Forelimb muscle (tissue), 1 donor: Measurements from ENCODE around the gene KIF1A. TPM values are rescaled to one million over a fixed set of nuclear protein-coding genes. Genes with fewer than 3 reads are reported as not detected.
"Not testable (repeated sequence)": the region's sequence is repeated elsewhere in the genome, so short reads cannot be mapped to it uniquely, and the experiment has no call there.

Source experiments
- DNase-seq: peaks from one replicate; pipeline ENCODE4 v3.0.0-alpha.2; 2013; ENCODE audit warnings: low read depth
- polyA plus RNA-seq: library from polyadenylated mRNA; unstranded; fragments of 120-200 nt; gene quantifications from one replicate; pipeline ENCODE4 v1.2.1, GENCODE V29; 2013; ENCODE audit not compliant: insufficient read length

Gene KIF1A
- polyA plus RNA-seq, 1 donor, result 3.6 TPM

DNA sequence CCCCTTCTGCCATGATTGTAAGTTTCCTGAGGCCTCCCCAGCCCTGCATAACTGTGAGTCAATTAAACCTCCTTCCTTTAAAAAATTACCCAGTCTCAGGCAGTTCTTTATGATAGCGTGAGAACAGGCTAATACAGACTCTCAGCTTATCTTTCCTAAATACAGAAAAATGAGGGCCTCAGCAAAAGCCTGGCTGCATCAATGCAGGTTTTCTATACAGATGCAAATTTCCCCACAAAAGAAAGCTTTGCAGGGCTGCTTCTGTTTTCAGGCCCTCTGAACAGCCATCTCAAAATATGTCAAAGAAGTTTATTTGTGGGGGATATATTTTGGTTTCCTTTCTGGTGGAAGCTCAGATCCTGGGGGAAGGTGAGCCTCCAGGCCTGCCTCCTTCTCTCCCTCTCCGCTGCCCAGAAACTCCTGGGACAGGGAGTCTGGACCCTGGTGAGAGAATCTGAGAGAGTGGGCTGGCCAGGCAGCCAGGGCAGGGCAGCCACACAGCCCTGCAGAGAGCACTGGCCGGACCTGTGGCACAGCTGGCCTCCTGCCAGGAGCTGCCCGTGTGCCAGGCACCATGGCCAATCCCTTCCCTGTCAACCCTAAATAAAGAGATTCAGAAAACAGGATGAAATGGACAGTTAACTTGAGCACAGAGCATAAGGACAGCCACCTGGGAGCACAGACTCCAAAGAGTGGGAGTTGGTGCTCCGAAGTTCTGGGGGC lies 27.0 kb upstream of the KIF1A start:
- DNase-seq, result no peak

DNA sequence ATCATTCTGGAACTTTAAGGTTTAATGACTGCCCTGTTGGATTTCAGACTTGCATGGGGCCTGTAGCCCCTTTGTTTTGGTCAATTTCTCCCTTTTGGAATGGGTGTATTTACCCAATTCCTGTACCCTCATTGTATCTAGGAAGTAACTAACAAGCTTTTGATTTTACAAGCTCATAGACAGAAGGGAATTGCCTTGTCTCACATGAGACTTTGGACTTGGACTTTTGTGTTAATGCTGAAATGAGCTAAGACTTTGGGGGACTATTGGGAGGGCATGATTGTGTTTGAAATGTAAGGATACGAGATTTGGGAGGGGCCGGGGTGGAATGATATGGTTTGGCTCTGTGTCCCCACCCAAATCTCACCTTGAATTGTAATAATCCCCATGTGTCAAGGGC lies 26.3 kb upstream of the KIF1A start:
- not testable (repeated sequence) for DNase-seq

DNA sequence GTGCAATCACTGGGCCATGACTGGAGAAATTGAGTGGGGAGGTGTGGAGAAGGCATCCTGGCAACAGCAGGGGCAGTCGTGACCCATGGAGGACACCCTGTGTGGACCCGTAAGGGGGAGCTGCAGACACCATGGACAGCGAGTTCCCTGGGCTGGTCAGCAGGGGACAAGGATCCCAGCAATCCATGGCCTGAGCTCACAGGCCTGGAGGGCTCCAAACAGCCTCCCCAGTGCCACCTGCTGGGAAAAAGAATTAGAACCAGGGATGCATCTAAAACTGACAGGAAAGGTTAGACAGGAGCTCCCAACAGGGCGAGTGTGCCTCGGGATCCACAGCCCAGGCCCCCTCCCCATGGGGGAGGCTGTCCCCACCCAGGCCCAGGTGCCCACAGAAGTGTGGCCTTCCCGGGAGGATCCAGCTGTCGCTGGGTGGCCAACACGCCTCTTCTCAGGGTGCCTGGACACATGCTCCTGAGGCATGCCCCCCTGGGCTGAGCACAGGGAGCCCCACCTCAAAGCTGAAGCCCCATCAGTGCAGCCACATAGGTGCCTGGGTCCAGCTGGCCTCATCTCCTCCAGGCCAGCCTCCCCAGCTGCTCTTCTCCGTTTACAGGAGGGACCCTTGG lies 20.5 kb upstream of the KIF1A start:
- DNase-seq, result peak; percentile 40

DNA sequence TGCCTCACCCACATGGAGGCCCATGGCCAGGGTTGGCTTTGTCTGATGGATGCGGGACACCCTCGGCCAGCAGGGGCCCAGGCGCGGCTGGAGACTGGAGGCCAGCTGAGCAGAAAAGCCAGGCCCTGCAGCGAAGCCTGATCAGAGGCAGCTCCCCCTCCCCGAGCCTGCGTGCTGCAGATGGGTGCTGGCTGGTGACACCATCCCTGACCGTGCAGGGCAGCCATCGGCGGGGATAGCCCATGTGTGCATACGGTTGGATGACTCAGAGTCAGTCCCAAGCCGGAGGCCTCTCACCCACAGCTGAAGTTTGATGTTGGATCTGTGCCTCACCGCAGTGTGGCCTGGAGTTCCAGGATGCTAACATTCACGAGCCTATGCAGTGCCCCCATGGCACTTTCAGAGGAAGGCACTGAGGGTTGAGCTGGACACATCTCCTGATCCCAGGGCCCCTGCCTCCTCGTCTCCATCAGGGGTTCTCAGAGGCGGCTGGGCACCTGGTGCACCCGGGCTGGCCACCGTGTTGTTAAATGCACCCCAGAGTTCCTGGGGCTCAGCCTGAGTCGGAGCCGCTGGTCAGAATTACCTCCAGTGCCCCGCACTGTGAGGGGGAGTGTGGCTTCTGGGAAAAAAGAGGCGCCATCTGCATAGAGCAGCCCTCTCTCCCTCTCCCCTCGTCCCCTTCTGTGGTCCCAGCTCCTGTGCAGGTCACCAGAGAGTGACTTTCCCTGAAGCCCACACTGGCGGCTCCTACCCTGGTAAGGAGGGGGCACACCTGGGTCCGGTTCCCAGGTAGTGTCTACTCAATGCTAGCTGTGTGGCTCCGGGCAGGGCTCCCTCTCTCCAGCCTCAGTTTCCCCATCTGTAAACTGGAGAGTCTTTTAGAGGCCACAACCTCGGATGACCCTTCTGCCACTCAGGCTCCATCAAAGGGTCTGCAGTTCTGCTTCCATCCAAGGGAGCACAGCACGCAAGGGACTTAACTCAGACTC lies 19.4 kb upstream of the KIF1A start:
- no peak for DNase-seq

DNA sequence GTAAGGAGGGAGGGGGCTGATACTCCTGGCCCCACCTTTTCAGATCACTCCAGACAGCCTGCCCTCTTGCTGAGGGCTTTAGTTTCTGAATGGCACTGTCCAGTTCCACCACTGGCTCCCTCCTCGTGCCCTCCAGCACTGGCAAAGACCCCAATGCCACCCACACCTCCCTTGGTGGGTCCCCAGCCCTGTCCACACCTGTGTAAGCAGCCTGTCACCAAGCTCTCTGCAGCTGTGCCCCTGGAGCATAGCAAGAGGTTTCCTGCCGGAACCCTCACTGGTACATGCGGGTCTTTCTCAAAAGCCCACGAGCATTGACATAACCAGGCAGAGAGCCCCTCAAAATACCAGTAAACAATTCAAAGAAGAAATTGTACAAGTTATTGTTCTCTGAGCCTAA lies 17.6 kb upstream of the KIF1A start:
- no peak for DNase-seq

DNA sequence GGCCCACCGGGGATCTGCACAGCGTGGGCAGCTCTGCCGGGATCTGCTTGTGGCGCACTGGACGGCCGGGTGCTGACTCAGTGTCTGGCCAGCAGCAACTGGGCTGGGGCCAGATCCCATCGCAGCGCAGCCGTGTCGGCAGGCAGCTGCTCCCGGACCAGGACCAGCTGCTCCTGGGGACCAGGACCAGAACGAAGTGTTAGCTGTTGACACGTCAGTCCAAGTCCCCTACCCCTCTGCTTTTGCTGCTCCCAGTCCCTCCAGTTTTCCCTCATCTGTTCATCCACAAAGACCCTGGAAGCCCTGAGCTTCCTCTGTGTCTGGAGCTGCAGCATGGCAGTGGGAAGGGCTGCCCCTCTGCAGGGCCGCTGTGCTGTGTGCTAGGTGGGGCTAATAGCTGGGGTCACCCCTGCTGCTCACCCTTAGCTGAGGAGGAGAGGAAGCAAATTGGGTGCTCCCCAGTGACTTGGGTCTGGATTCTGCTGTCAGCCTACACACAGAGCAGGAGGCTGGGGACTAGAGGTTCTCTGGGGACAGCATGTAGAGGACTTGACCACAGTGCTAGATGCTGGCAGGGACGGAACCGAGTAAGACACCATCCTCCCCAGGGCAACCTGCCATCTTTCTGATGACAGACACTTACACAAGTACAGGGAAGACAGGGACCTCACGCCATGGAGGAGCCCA lies 16.9 kb upstream of the KIF1A start:
- DNase-seq, result no peak

DNA sequence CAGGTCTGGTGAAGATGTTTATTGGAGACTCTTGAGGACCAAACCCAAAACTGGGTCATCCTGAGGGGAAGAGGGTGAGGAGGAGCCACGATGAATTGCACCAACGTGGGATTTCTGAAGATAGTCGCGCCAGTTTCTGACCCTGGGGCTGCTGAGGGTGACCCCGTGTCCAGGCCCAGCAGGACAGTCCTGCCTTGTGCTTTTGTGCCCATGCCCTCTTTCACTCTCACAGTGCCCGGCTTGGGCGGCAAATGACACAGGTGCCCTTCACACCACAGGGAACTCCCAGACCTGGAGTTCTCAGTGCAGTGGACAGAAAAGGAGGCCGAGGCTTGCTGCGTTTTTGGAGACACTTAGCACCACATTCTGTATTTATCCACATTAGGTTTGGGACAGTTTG lies 15.5 kb upstream of the KIF1A start:
- DNase-seq, result no peak

DNA sequence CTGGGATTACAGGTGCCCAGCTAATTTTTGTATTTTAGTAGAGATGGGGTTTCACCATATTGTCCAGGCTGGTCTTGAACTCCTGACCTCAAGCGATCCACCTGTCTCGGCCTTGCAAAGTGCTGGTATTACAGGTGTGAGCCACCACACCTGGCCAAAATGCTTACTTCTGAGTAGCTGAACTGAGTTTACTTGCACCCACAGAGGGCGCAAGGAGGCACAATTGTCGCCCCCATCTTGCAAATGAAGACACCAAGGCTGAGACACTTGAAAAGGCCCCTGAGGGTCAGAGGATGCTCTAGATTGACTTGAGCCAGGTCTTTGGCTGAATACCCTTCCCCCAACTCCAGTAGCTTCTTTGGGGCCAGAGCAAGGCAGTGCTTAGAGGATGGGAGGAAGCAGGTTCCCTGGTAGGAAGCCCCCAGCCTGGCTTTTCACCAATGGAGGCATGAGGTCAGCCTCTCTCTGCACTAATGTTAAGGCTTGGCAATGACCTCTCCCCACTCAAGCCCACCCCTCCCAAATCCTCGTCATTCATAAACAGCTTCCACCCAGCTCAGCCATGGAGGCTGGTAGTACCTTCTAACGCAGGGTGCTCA lies 14.5 kb upstream of the KIF1A start:
- no peak for DNase-seq

DNA sequence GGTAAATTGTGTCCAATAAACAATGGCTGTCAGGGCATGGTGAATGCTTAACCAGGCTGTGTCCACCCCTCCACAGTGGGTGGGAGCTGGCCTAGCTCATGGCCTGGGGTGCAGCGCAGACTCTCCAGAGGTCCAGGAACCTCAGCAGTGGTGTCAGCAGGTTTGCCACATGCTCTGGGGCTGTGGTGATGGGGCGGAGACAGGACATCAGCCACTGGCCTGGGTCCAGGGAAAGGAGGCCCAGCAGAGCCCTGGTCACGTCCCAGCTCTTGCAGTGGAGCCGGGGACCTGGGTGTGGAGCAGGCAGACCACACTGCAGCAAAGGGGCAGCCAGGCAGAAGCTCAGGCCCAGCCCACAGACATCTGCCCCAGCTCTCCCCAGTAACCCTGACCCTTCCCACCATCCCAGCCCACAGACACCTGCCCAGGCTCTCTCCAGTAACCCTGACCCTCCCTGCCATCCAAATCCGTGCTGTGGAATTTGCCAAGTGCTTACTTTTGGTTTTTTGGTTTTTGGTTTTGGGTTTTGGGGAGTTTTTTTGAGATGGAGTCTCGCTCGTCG lies 13.8 kb upstream of the KIF1A start:
- no peak for DNase-seq

DNA sequence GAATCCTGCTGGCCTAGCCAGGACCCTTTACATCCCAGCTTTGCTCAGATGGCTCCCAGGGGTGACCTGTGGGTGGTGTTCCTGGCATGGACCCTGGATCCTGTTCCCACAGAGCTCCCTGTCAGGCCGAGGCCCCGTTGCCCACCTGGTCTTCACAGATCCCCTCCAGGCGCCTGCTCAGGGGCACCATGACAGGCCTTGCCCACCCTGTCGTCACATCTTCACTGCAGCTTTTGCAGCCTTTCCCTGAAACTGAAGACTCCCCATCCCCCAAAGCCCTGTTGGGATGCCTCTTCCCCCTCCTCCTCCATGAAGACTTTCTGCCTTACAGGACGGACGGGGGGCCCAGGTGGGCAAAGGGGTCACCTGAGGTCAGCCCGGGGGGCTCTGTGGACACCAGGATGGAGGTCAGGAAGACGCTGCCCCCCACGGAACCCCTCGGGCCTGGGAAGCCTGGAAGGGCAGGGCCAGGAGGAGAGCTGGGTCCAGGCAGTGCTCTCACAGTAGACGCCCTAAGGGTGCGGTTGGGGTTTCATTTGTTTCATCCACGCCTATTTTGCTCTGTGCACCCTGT lies 13.0 kb upstream of the KIF1A start:
- DNase-seq, result no peak

DNA sequence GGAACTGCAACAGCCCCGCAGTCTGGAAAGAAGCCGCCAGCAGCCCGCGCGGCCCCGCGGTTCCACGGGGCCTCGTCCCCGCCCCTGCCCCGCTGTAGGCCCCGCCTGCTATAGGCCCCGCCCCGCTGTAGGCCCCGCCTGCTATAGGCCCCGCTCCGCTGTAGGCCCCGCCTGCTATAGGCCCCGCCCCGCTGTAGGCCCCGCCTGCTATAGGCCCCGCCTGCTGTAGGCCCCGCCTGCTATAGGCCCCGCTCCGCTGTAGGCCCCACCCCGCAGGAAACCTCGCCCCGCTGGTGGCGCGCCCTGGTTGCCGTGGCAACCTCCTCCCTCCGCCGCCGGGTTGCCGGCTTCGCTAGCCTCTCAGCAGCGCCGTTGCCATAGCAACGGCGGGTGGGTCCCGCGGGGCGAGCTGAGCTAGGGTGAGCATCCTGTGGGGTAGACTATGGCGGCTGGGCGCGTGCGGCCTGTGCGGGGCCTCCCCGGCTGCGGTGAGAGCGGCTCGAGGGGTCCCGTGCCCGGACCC lies 12.2 kb upstream of the KIF1A start:
- peak; percentile 24 for DNase-seq

DNA sequence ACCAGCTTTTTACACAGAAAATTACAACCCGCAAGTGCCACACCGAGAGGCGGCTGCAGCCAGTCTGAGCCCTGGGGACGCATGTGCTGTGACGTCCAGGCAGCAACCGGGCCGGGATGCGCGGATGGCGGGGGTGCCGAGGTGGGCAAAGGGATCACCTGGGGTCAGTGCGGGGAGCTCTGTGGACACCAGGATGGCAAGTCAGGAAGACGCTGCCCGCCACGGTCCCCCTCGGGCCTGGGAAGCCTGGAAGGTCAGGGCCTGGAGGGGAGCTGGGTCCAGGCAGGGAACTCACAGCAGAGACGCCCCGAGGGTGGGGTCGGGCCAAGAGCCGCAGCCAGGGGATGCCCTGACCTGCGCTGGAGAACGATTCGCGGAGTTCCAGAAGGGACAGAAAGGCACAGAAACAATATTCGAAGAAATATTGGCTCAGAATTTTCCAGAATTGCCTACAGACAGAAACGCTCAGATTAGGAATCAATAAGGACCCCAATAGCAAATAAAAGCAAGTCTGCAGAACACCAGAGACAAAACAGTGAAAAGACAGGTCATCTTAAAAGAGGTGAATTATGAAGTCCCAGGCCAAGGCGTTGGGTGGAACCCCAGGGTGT lies 11.7 kb upstream of the KIF1A start:
- no peak for DNase-seq

DNA sequence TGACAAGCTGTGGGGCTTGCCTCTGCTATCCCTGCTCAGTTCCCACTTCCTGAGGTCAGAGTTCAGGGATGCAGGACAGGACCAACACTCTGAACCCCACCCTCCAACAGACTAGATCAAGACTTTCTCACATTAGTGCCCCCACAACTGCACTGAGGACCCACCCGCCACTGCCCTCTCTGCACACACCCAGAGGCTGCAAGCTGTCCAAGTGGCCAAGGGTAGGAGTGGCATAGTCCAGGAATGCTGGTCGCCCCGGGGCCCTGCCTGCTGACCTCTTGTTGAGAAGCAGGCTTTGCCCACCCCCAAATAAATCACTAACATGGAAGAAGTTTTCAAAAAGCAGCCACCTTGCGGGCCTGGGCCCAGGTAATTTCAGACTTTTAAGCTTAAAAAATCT lies 5.5 kb upstream of the KIF1A start:
- no peak for DNase-seq

DNA sequence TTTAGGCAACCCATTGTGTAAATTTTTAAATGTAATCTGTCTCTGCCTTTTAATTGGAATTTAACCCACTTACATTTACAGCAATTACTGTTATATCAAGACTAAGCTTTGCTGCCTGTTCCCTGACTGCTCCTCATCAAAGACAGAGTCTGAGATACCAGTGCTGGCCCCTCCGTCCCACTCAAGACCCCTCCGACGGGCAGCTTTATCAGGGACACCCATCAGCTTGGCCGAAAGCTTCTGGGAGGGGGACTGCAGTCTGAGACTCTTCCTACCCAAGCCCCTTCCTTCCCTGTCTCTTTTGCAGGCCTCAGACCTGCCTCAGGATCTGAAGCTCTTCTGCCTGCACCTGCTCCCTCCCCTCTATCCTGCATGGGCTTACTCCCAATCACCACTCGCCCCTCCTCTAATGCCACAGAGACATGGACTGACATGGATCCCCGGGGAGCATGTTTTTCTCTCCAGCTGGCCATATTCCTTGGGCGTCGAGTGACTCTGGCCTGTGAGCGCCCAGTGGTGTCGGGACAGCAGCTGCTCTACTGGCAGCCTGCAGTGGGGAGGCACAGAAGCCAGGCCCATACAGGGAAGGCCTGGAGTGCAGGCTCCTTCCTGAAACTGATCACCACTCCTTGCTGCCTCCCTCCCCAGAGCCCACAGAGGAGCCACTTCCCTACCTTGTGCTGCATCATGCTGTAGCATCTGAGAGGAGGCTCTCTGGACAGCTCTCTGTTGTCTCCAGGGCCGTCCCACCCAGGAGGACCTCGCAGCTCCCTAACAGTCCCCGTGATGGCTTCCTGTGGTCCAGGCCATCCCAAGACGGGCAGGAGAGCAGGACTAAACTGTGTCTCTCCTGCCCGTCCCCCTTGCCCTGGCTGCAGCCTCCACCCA lies 3.7 kb upstream of the KIF1A start:
- DNase-seq, result no peak

DNA sequence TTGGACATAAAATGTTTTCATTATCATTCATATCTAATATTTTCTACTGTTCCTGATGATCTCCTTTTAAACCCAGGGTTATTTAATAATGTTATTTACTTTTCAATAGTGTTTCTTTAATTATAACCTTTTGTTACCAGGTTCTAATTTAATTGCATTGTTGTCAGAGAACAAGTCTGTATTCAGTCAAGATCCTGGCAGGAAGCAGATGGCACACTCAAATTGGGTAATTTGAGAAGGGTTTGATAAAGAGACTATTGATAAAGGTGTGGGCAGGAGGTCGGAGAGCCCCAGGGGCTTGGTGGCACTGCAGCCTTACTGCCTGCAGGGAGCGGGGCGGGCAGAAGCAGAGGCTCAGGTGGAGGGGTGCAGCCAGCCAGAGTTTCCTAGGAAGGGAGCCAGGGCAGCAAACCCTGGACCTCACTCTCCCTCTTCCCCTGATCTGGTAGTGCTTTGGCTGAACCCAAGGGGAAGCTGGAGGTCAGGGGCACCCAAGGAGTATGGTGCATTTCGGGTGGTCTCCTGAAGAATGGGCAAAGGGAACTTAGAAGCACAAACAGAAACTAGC lies 2.3 kb upstream of the KIF1A start:
- DNase-seq, result no peak

DNA sequence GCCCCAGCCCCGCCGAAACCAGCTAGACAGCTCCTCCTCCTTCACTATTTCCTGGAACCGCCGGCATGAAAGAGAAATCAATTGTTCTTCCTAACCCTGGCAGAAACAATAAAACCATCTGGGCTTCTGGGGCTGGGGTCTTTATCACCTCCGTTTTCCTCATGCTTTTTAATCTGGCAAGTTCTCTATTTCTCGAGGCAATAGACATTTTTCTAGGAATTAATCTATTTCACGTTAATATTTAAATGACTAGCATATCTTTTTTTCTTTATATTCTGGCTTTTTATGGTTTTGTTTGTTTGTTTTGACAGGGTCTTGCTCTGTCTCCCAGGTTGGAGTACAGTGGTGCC lies 1.4 kb upstream of the KIF1A start:
- DNase-seq, result no peak

DNA sequence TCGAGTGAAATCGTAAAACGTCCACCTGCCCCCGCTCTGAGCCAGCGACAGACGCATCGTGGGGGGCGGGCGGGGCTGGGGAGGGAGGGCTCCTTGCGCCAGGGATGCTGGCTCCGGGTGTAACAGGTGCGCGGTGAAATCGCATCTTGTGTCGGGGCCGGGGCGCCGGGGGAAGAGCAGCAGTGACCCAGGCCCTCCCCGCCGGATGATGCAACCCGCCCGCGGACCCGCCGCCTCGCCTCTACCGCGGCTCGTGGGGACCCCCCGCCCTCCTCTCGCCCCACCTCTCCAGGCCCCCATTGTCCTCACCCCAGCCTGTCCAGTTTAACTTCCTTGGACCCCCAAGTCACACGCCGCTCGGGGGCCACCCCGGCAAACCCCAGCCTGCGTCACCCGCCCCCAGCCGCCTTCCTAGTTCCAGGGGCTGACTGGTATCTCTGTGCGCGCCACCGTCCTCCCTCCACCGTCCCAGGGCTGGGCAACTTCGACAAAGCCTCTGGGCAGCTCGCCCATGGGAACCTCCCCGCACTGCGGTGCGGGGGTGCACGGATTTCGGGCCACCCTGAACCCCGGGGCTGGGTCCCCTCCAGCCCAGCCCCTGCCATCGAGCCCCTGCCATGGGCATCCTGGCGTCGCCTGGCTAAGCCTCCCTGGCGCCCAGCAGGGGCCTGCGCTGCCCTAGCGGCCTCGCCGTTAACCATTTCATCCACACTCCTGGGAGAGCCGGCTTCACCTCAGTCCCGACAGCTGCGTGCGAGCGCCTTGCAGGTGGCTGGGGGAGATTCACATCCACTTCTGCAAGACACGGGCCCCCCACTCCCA lies 799 bp upstream of the KIF1A start:
- no peak for DNase-seq
